GM21528 (cell line): ENCODE measurements around the gene MPZL3.
"Not testable (repeated sequence)": the region's sequence is repeated elsewhere in the genome, so short reads cannot be mapped to it uniquely, and the experiment has no call there.

Experiments used
- ATAC-seq: cut with Tn5 transposase; IDR thresholded peaks from one replicate; pipeline ENCODE4 v1.9.1; 2021; ENCODE audit warnings: mild to moderate bottlenecking, moderate library complexity; ENCODE audit not compliant: unreplicated experiment, low FRiP score

Gene MPZL3

DNA sequence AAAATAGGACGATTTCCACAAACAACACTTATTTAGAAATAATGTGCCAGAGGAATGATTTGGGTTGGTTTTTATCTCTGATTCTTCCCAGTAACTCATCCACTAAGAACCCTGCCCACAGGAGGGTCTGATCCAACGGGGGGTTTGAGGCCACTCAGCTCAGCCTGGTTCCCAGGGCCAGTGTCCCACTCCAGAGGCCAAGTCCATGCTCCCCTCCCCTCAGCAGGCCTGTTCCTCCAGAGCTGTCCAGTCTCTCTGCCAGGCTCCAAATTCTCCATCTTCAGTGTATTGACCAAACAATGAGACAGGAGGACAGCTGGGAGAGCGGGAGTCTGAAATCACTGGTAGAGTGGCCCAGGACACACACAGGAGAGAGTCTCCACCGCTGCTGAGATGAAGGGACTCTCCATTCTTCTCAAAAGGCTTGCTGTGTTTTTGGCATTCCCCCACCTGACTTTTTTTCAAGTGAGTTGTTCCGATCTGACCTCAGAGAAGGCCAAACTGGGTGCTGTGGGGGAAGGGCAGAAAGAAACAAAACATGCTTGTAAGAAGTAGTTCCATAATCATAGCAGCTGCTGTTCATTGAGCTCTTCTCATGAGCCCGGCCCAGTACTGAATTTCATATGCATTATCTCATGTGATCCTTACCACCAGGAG, 58.1 kb downstream of the MPZL3 start:
- no peak for ATAC-seq

DNA sequence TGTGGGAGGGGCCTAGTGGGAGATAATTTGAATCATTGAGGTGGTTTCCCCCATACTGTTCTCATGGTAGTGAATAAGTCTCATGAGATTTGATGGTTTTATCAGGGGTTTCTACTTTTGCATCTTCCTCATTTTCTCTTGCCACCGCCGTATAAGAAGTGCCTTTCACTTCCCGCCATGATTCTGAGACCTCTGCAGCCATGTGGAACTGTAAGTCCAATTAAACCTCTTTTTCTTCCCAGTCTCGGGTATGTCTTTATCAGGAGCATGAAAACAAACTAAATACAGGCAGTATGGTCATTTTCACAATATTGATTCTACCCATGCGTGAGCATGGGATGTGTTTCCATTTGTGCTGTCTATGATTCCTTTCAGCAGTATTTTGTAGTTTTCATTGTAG, 59.3 kb downstream of the MPZL3 start:
- ATAC-seq: not testable (repeated sequence)

DNA sequence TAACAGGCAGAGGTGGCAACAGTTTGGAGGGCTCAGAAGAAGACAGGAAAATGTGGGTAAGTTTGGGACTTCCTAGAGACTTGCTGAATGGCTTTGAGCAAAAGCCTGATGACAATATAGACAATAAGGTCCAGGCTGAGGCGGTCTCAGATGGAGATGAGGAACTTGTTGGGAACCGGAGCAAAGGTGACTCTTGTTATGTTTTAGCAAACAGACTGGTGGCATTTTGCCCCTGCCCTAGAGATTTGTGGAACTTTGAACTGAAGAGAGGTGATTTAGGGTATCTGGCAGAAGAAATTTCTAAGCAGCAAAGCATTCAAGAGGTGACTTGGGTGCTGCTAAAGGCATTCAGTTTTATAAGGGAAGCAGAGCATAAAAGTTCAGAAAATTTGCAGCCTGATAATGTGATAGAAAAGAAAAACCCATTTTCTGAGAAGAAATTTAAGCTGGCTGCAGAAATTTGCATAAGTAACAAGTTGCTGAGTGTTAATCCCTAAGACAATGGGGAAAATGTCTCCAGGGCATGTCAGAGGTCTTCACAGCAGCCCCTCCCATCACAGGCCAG, 61.1 kb downstream of the MPZL3 start:
- ATAC-seq: not testable (repeated sequence)

DNA sequence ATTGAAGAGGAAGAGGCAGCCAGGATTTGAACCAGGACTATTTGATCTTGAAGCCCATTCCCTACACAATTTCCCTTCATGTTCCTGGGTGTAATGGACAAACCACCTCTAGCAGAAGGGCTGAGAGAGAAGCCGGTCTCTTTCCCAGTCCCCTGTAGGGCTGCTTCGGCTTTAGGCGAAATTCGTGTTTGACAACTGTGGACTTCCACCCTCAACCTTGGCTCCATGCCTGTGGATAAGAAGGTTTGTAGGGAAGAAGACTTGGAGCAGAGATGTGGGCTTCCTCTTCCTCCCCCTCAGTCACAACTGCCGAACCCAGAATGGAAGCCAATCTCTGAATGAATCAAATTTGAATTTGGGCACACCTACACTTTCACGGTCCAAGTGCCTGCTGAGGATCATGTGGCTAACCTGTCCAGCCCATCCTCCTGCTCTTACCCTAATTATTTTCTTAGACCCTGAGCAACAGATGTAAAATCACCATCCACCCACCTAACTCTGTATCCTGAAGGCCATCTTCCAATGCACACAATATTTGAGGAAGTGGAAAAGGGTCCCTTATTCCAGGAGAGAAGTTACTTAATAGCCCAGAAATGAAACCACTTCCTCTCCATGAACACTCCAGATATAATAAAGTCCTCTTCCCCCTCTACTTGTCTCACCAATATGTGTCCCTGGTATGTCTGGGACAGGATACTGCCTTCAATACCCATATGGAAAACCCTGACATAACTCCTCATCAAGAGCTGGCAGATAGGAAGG, 65.6 kb downstream of the MPZL3 start:
- ATAC-seq: no peak

DNA sequence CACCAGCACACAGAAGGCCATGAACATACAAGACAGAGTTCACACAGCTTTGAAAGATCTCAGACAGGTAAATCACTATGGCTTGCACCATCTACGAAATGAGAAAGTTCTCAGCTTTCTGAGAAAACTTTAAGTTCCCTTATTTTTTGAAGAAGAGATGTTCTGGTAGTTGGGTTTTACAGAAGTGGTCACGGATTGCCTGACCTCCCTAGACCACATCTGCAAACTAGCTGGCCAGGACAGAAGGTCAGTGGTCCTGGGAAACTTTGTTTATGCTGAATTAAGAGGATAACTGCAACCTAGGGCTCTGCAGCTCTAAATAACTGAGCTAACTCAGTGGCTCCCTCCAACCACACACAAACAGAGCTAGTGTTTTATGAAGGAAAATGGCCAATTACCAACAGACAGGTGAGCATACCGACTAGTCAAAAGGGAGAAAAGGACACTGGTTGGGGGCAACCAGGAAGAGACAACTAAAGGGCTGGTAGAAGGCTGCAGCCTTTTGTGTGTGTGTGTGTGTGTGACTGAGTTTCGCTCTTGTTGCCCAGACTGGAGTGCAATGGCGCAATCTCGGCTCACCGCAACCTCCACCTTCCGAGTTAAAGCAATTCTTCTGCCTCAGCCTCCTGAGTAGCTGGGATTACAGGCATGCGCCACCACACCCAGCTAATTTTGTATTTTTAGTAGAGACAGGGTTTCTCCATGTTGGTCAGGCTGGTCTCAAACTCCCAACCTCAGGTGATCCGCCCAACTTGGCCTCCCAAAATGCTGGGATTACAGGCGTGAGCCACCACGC, 67.2 kb downstream of the MPZL3 start:
- ATAC-seq: no peak

DNA sequence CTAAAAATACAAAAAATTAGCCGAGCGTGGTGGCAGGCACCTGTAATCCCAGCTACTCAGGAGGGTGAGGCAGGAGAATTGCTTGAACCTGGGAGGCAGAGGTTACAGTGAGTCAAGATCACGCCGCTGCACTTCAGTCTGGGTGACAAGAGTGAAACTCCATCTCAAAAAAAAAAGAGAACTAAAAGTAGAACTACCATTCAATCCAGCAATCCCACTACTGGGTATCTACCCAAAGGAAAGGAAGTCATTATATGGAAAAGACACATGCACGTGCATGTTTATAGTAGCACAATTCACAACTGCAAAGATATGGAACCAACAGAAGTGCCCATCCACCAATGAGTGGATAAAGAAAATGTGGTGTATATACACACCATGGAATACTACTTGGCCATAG, 68.5 kb downstream of the MPZL3 start:
- ATAC-seq: not testable (repeated sequence)

DNA sequence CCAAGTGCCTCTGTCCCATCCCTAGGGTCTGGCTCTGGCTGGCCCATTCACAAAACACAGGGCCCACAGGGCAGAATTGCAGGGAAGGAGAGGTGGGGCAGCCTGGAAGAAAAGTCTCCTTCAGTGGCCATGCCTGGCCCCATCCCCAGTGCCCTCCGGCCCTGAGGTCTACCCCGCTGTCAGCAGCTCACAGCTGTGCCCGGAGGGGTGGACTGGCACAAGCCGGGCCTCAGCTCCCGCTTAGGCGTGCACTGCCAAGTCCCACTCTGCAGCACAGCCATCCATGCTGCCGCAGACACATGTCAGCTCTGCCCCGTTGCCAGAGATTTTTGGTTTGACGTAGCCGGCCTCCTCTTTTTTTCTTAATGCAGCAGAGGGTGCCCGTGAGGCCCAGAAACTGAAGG, 71.9 kb downstream of the MPZL3 start:
- no peak for ATAC-seq

DNA sequence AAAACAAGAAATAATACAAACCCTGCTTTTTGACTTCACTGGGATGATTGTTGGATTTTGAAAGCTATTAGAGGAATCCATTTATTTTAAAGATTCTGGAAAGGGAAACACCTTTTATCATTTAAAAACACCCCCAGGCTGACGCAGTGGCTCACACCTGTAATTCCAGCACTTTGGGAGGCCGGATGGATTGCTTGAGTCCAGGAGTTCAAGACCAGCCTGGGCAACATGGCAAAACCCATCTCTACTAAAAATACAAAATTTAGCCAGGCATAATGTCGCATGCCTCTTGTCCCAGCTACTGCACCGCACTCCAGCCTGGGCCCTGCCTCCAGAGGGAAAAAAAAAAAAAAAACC, 75.4 kb downstream of the MPZL3 start:
- no peak for ATAC-seq
